Measurements from ENCODE around the gene INF2.
"Not testable (repeated sequence)": the region's sequence is repeated elsewhere in the genome, so short reads cannot be mapped to it uniquely, and the experiment has no call there.

DNA sequence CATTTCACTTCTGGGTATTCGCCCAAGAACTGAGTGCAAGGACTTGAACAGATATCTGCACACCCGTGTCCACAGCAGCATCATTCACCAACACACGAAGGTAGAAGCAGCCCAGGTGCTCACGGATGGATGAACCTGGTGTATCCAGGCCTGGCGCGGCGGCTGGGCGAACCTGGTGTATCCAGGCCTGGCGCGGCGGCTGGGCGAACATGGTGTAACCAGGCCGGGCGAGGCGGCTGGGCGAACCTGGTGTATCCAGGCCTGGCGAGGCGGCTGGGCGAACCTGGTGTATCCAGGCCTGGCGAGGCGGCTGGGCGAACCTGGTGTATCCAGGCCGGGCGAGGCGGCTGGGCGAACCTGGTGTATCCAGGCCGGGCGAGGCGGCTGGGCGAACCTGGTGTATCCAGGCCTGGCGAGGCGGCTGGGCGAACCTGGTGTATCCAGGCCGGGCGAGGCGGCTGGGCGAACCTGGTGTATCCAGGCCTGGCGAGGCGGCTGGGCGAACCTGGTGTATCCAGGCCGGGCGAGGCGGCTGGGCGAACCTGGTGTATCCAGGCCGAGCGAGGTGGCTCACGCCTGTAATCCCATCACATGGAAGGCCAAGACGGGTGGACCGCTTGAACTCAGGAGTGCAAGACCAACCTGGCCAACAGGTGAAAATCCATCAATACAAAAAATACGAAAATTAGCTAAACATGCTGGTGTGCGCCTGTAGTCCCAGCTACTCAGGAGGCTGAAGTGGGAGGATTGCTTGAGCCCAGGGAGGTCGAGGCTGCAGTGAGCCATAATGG, 36.1 kb upstream of the INF2 start:
- TF ChIP-seq CTCF (conservative IDR thresholded peaks at IDR 0.05; ENCODE audit: low read depth, low read length); EZH2 (IDR thresholded peaks at IDR 0.05; ENCODE audit: borderline replicate concordance, low read depth, low read length, poor library complexity, severe bottlenecking): not testable (repeated sequence)
